H1 (cell line): ENCODE measurements around the gene AGBL5.

Source experiments
- CBX5 ChIP-seq: fragments of 300-800, 300-1000 bp; sonication (generic); IDR thresholded peaks from 2 replicates; pipeline ENCODE4 v1.7.1; 2016; ENCODE audit warnings: antibody characterized with exemption, low read length, low read depth
- POLR2A ChIP-seq, 2 experiments: IDR thresholded peaks; 1 replicate in 1 of 2; 2 replicates in 1 of 2; pipeline ENCODE4 v1.6.1; 2011; ENCODE audit warnings: low read depth in 2 of 2, low read length in 2 of 2, mild to moderate bottlenecking in 2 of 2; ENCODE audit errors: control extremely low read depth in 1 of 2
- RAD21 ChIP-seq, 2 experiments: IDR thresholded peaks in 1 of 2; conservative IDR thresholded peaks in 1 of 2; 2 replicates each; pipeline ENCODE4 v1.6.1; 2011; ENCODE audit warnings: low read depth in 2 of 2, low read length in 2 of 2, improper control_type of control experiment in 1 of 2, inconsistent platforms in 1 of 2, mild to moderate bottlenecking in 1 of 2, moderate library complexity in 1 of 2
- SIRT6 ChIP-seq: IDR thresholded peaks from one replicate; pipeline ENCODE4 v1.7.1; 2012; ENCODE audit warnings: low read length, inconsistent platforms
- SP2 ChIP-seq: IDR thresholded peaks from 2 replicates; pipeline ENCODE4 v1.6.1; 2012; ENCODE audit warnings: mild to moderate bottlenecking, low read length, inconsistent platforms
- TAF1 ChIP-seq: IDR thresholded peaks from 2 replicates; pipeline ENCODE4 v1.6.1; 2011; ENCODE audit warnings: mild to moderate bottlenecking, low read depth, low read length
- TF ChIP-seq, protein P1 (sequence below), 3 experiments: IDR thresholded peaks; 1 replicate in 2 of 3; 2 replicates in 1 of 3; pipeline versions ENCODE4 v1.5.1 to v1.6.1; 2011; ENCODE audit warnings: low read length in 3 of 3, mild to moderate bottlenecking in 3 of 3, inconsistent platforms in 2 of 3, low read depth in 1 of 3, moderate library complexity in 1 of 3; ENCODE audit not compliant: insufficient read depth in 1 of 3; ENCODE audit errors: control extremely low read depth in 1 of 3

DNA sequence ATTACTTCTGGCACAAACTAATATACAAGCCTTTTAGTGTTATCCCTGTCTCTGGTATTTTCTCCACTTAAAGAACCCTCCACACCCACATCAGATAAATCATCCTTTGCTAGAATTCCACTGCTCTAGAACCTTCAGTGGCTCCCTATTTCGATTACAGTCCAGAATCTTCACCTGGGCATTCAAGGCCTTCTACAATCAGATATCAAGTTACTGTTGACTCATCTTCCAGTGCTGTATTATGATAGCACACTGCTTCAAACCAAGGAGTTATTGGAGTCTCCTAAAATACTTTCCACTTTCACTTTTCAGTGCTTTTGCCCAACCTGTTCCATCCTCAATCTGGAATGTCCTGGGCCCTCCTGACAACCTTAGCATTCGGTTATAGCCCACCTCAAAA is 64.1 kb downstream of the AGBL5 start:
- no peak for TF ChIP-seq TAF1
- TF ChIP-seq RAD21 (IDR thresholded peaks at IDR 0.05 in 1 of 2, conservative IDR thresholded peaks at IDR 0.05 in 1 of 2; ENCODE audit: low read depth in 2 of 2, low read length in 2 of 2) = no peak
- TF ChIP-seq, protein P1, sequence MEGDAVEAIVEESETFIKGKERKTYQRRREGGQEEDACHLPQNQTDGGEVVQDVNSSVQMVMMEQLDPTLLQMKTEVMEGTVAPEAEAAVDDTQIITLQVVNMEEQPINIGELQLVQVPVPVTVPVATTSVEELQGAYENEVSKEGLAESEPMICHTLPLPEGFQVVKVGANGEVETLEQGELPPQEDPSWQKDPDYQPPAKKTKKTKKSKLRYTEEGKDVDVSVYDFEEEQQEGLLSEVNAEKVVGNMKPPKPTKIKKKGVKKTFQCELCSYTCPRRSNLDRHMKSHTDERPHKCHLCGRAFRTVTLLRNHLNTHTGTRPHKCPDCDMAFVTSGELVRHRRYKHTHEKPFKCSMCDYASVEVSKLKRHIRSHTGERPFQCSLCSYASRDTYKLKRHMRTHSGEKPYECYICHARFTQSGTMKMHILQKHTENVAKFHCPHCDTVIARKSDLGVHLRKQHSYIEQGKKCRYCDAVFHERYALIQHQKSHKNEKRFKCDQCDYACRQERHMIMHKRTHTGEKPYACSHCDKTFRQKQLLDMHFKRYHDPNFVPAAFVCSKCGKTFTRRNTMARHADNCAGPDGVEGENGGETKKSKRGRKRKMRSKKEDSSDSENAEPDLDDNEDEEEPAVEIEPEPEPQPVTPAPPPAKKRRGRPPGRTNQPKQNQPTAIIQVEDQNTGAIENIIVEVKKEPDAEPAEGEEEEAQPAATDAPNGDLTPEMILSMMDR (IDR thresholded peaks at IDR 0.05; ENCODE audit: control extremely low read depth in 1 of 3, insufficient read depth in 1 of 3, low read depth in 1 of 3, low read length in 3 of 3) = no peak
- TF ChIP-seq CBX5 = no peak
- no peak for TF ChIP-seq POLR2A (IDR thresholded peaks at IDR 0.05; ENCODE audit: control extremely low read depth in 1 of 2, low read depth in 2 of 2, low read length in 2 of 2)
- no peak for TF ChIP-seq SIRT6
- TF ChIP-seq SP2 = no peak
